Nephron progenitor cell (in vitro differentiated cells): Measurements from ENCODE around the gene ABTB2.

Experiments
- DNase-seq: peaks from one replicate; pipeline ENCODE4 v3.0.0; 2021
- H3K27ac Mint-ChIP-seq: 2 replicates; pipeline ENCODE4 v1.8.0; 2021; ENCODE audit warnings: mild to moderate bottlenecking, moderate library complexity, mixed read lengths
- H3K27me3 Mint-ChIP-seq: 2 replicates; pipeline ENCODE4 v1.8.0; 2021; ENCODE audit warnings: mild to moderate bottlenecking, low read depth, mixed read lengths; ENCODE audit not compliant: poor library complexity
- H3K36me3 Mint-ChIP-seq: 2 replicates; pipeline ENCODE4 v1.8.0; 2021; ENCODE audit warnings: low read depth, mixed read lengths
- H3K4me1 Mint-ChIP-seq: 2 replicates; pipeline ENCODE4 v1.8.0; 2021; ENCODE audit warnings: mixed read lengths
- H3K4me3 Mint-ChIP-seq: 2 replicates; pipeline ENCODE4 v1.8.0; 2021; ENCODE audit warnings: mild to moderate bottlenecking, moderate library complexity, mixed read lengths
- H3K9me3 Mint-ChIP-seq: 2 replicates; pipeline ENCODE4 v1.8.0; 2021; ENCODE audit warnings: mild to moderate bottlenecking, moderate library complexity, mixed read lengths
- TF ChIP-seq, protein P1 (sequence below): fragments of 200-600 bp; sonication (generic); IDR thresholded peaks from 2 replicates; pipeline ENCODE4 v1.5.0; 2021; ENCODE audit warnings: antibody characterized with exemption

Gene ABTB2

DNA sequence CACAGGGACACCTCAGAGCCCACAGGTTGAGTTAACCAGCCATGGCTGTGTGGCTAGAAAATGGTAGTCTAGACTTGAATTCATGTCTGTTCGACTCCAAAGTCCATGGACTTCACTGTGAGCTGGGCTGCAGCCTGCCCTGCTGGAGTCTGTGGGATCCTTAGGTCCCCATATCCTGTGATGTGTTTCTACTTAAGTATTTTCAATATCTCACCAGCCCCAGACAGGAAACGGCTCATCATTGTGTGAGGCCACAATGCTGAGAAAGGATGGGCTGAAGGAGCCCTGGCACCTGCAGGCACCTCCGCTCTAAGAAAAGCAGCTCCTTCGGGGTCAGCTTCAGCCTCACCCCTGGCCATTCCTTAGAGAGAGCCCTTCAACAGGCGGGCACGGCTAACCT lies 159.3 kb downstream of the ABTB2 start:
- Mint-ChIP-seq H3K27ac (no peak overlapping the region), H3K4me1 (peaks cover 57% of the 10 kb centered on the region), H3K27me3 (peaks cover 57% of the 10 kb centered on the region), H3K36me3 (no peaks in the 10 kb centered on the region), H3K9me3 (no peaks in the 10 kb centered on the region), H3K4me3 (no peak overlapping the region)
- TF ChIP-seq, protein P1, sequence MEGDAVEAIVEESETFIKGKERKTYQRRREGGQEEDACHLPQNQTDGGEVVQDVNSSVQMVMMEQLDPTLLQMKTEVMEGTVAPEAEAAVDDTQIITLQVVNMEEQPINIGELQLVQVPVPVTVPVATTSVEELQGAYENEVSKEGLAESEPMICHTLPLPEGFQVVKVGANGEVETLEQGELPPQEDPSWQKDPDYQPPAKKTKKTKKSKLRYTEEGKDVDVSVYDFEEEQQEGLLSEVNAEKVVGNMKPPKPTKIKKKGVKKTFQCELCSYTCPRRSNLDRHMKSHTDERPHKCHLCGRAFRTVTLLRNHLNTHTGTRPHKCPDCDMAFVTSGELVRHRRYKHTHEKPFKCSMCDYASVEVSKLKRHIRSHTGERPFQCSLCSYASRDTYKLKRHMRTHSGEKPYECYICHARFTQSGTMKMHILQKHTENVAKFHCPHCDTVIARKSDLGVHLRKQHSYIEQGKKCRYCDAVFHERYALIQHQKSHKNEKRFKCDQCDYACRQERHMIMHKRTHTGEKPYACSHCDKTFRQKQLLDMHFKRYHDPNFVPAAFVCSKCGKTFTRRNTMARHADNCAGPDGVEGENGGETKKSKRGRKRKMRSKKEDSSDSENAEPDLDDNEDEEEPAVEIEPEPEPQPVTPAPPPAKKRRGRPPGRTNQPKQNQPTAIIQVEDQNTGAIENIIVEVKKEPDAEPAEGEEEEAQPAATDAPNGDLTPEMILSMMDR, result no peak
- no peak for DNase-seq

DNA sequence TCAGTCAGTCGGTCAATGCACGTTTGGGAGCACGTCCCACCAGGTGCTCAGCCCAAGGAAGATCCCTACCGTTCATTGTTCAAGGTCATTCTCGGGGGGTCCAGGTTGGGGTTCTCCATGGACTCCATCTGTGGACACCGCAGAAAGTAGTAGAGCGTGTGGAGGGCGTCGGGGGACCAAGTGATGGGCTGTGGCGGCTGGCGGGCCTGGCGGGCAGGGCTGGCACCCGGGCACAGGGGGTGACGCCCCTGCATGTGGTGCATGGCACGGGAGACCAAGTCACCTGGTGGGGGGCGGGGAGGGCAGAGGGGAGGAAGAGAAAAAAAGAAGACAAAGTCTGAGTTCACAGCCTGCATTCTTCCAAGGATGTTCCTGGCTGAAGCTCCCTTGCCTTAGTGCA lies 160.6 kb downstream of the ABTB2 start:
- TF ChIP-seq, protein P1, result no peak
- Mint-ChIP-seq H3K4me1 (peaks cover 54% of the 10 kb centered on the region), H3K9me3 (no peaks in the 10 kb centered on the region), H3K27ac (no peak overlapping the region), H3K4me3 (no peak overlapping the region), H3K27me3 (peaks cover 51% of the 10 kb centered on the region), H3K36me3 (no peaks in the 10 kb centered on the region)
- no peak for DNase-seq

DNA sequence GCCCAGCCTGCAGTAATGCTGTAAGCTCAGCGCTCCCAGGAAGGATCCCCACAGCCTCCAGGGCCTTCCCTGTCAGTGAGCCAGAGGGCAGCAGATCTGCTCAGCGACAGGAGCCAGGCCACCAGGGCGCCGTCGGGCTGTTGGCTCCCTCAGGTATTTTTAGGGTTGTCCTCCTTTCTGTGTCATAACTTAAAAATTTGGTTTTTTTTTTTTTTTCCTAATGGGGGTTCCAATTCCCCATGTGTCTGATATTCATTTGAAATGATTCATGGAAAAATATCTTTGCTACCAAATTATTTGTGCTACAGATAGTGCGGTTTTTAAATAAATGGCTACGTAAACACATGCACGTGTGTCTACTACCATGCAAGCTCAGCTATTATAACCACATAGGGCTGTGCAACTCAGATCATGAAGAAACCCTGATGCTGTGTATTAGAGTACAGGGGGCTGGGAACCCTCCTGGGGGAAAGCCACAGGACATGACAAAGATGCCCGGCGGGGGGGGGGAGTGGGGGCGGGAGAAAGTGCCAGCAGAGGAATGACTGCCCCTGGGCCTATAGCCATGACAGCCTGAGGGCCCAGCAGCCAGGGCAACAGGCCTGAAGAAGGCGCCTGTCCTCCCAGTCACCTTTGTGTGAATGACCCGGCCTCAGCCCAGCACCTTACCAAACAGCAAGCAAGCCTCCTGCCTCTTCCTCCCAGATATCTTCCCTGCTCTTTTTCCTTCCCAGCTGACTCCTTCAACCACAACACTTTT lies 163.1 kb downstream of the ABTB2 start:
- no peak for DNase-seq
- Mint-ChIP-seq H3K27ac (no peak overlapping the region), H3K4me3 (no peak overlapping the region), H3K36me3 (no peaks in the 10 kb centered on the region), H3K27me3 (peaks cover 52% of the 10 kb centered on the region), H3K9me3 (no peaks in the 10 kb centered on the region), H3K4me1 (peaks cover 41% of the 10 kb centered on the region)
- TF ChIP-seq, protein P1, result no peak

DNA sequence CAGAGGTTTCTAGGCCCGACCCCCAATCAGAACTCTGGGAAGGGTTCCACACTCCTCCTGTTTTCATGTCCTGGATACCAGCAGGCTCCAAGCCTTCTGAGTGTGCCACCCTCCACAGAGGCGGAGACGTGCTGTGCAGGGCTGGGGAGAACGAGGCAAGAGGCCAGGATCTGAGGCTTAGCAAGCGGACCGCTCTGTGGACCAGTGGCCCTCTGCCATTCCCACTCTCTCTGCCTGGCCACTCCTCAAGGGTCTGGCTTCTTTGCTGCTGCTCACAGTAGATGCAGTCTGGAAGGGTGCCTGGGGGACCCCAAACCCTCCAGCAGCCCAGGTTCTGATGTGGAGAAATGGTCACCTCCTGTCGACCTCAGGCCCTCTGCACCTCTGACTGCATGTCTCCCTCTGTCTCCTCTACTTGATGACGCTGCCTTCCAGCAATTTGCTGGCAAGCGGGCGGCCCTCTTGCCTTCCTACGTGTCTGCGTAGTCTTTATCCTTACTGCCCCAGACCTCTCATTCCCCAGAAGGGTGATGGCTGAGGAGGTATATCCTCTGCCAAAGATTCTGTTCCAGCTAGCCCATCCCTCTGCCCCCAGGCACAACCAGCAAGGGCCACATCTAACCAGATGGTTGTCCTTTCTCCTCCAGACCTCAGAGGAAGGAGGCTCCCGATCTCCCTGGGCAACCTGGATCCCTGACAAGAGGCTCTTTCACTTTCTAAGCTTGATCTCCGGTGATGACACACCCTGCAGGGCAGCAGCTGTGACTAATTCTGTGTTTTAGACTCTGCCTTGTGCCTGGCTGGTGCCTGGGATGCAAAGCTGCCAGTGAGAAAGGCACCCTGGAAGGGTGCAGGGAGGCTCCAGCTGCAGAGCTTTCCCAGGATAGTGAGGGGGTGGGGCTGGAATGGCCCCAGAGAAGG lies 165.1 kb downstream of the ABTB2 start:
- Mint-ChIP-seq H3K9me3 (no peaks in the 10 kb centered on the region), H3K36me3 (no peaks in the 10 kb centered on the region), H3K27ac (no peak overlapping the region), H3K4me3 (no peak overlapping the region), H3K27me3 (peaks cover 44% of the 10 kb centered on the region), H3K4me1 (peaks cover 53% of the 10 kb centered on the region)
- TF ChIP-seq, protein P1, result no peak
- no peak for DNase-seq

DNA sequence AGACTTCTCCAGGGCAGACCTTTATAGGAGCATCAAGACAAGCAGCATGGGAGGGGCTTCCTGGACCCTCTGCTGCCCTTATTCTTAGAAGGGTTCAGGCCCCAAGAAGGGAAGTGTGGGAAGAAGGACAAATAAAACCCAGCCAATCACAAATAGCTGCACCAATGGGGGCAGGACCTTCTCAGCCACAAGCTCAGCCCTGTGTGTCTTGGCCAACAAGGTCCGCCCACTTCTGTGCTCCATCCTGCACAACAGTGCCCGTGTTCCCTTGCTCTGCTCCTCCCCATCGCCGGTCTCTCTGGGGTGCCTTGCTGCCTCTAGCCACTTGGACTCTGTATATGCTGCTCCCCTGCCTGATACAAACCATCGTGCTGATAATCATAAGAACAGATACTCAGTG lies 166.2 kb downstream of the ABTB2 start:
- no peaks in the 10 kb centered on the region for H3K9me3 Mint-ChIP-seq
- H3K27ac Mint-ChIP-seq, result no peak overlapping the region
- no peak for DNase-seq
- TF ChIP-seq, protein P1, result no peak
- H3K4me3 Mint-ChIP-seq, result no peak overlapping the region
- H3K4me1 Mint-ChIP-seq, result peaks cover 64% of the 10 kb centered on the region
- no peaks in the 10 kb centered on the region for H3K36me3 Mint-ChIP-seq
- H3K27me3 Mint-ChIP-seq, result peaks cover 48% of the 10 kb centered on the region
